ENCODE results near the gene CHODL. TPM values are rescaled to one million over a fixed set of nuclear protein-coding genes. Genes with fewer than 3 reads are reported as not detected.

Gene CHODL
- total RNA-seq, 1 donor from 2014 or later = 5.2 TPM

- H3K36me3 Mint-ChIP-seq = no peaks in the 10 kb centered on the region
- Histone ChIP-seq H3K27ac (no peak overlapping the region), H3K9me3 (ENCODE audit: low read depth) (no peaks in the 10 kb centered on the region), H3K79me2 (ENCODE audit: low read depth) (no peaks in the 10 kb centered on the region), H4K20me1 (ENCODE audit: low read depth) (no peaks in the 10 kb centered on the region), H3K27me3 (no peaks in the 10 kb centered on the region), H3F3A (ENCODE audit: low read depth) (no peaks in the 10 kb centered on the region), H2AFZ (replicated peaks) (no peak overlapping the region), H3K4me3 (no peak overlapping the region), H3K36me3 (no peaks in the 10 kb centered on the region), H3K4me2 (no peak overlapping the region), H3K4me1 (no peaks in the 10 kb centered on the region), H3K9ac (no peak overlapping the region)
- TF ChIP-seq CTCF (IDR thresholded peaks at IDR 0.05) (no peak), EZH2 (IDR thresholded peaks at IDR 0.05) (no peak), EZH2phosphoT487 (IDR thresholded peaks at IDR 0.05) (no peak)
- H3K27me3 Mint-ChIP-seq (ENCODE audit: insufficient read depth, low read depth) = no peaks in the 10 kb centered on the region
- H3K4me1 Mint-ChIP-seq = no peaks in the 10 kb centered on the region
- H3K27ac Mint-ChIP-seq = no peak overlapping the region
- no peak overlapping the region for H3K4me3 Mint-ChIP-seq
- peaks cover 3% of the 10 kb centered on the region for H3K9me3 Mint-ChIP-seq
- no peak for DNase-seq (ENCODE audit: low spot score)
Measured at GRCh38 chr21:18289876-18290275, 45.2 kb downstream of the CHODL start.

- no peak for TF ChIP-seq EZH2phosphoT487 (IDR thresholded peaks at IDR 0.05)
- TF ChIP-seq CTCF (IDR thresholded peaks at IDR 0.05) = no peak
- TF ChIP-seq EZH2 (IDR thresholded peaks at IDR 0.05) = no peak
- no peak overlapping the region for H3K4me2 ChIP-seq
- no peak overlapping the region for H3K27ac ChIP-seq
- H3K79me2 ChIP-seq (ENCODE audit: low read depth) = no peaks in the 10 kb centered on the region
- Mint-ChIP-seq H3K36me3 (no peaks in the 10 kb centered on the region), H3K4me3 (no peak overlapping the region), H3K9me3 (no peaks in the 10 kb centered on the region), H3K27me3 (ENCODE audit: insufficient read depth, low read depth) (no peaks in the 10 kb centered on the region), H3K4me1 (peaks cover 8% of the 10 kb centered on the region), H3K27ac (no peak overlapping the region)
- no peak overlapping the region for H3K9ac ChIP-seq
- no peak for DNase-seq (ENCODE audit: low spot score)
- peaks cover 5% of the 10 kb centered on the region for H3F3A ChIP-seq (ENCODE audit: low read depth)
- no peaks in the 10 kb centered on the region for H3K9me3 ChIP-seq (ENCODE audit: low read depth)
- no peaks in the 10 kb centered on the region for H4K20me1 ChIP-seq (ENCODE audit: low read depth)
- H3K36me3 ChIP-seq = no peaks in the 10 kb centered on the region
- peaks cover 6% of the 10 kb centered on the region for H3K4me1 ChIP-seq
- H3K27me3 ChIP-seq = no peaks in the 10 kb centered on the region
- H3K4me3 ChIP-seq = no peak overlapping the region
- no peak overlapping the region for H2AFZ ChIP-seq (replicated peaks)
Measured at GRCh38 chr21:18294100-18294499, 49.5 kb downstream of the CHODL start.

- Mint-ChIP-seq H3K36me3 (no peaks in the 10 kb centered on the region), H3K4me3 (no peak overlapping the region), H3K27ac (no peak overlapping the region), H3K4me1 (peaks cover 13% of the 10 kb centered on the region), H3K9me3 (no peaks in the 10 kb centered on the region), H3K27me3 (ENCODE audit: insufficient read depth, low read depth) (no peaks in the 10 kb centered on the region)
- Histone ChIP-seq H4K20me1 (ENCODE audit: low read depth) (no peaks in the 10 kb centered on the region), H3K9me3 (ENCODE audit: low read depth) (no peaks in the 10 kb centered on the region), H3K79me2 (ENCODE audit: low read depth) (no peaks in the 10 kb centered on the region), H3K4me1 (peaks cover 18% of the 10 kb centered on the region), H3K4me3 (no peak overlapping the region), H3F3A (ENCODE audit: low read depth) (peaks cover 15% of the 10 kb centered on the region), H2AFZ (replicated peaks) (no peak overlapping the region), H3K27me3 (no peaks in the 10 kb centered on the region), H3K36me3 (no peaks in the 10 kb centered on the region), H3K27ac (no peak overlapping the region), H3K9ac (no peak overlapping the region), H3K4me2 (peak overlapping the region; percentile 31)
- DNase-seq (ENCODE audit: low spot score) = peak; percentile 40
- TF ChIP-seq EZH2phosphoT487 (IDR thresholded peaks at IDR 0.05) (no peak), EZH2 (IDR thresholded peaks at IDR 0.05) (no peak), CTCF (IDR thresholded peaks at IDR 0.05) (peak; percentile 24)
Measured at GRCh38 chr21:18298228-18298627, 53.6 kb downstream of the CHODL start.

Other genes starting within 250 kb of the CHODL start
- gene TMPRSS15, start 159.0 kb downstream of the CHODL start, total RNA-seq (ENCODE audit: low replicate concordance) = not detected in 2 replicates

All from neural progenitor cell (in vitro differentiated cells).